Activated naive CD4-positive, alpha-beta T cell treated with anti-CD3 and anti-CD28 coated beads, Interleukin-2, amount 50 U/mL, for 24 hours (primary cell): ENCODE data around the gene UBR4.

Experiments used
- H3K27ac Mint-ChIP-seq: one replicate; pipeline ENCODE4 v1.8.0; 2021; ENCODE audit warnings: mild to moderate bottlenecking, mixed read lengths
- H3K27me3 Mint-ChIP-seq: one replicate; pipeline ENCODE4 v1.8.0; 2021; ENCODE audit warnings: mixed read lengths
- H3K36me3 Mint-ChIP-seq: one replicate; pipeline ENCODE4 v1.8.0; 2021; ENCODE audit warnings: mixed read lengths
- H3K4me1 Mint-ChIP-seq: one replicate; pipeline ENCODE4 v1.8.0; 2021; ENCODE audit warnings: mixed read lengths
- H3K4me3 Mint-ChIP-seq: one replicate; pipeline ENCODE4 v1.8.0; 2021; ENCODE audit warnings: mild to moderate bottlenecking, mixed read lengths
- H3K9me3 Mint-ChIP-seq: one replicate; pipeline ENCODE4 v1.8.0; 2021; ENCODE audit warnings: mixed read lengths

The UBR4 gene

DNA sequence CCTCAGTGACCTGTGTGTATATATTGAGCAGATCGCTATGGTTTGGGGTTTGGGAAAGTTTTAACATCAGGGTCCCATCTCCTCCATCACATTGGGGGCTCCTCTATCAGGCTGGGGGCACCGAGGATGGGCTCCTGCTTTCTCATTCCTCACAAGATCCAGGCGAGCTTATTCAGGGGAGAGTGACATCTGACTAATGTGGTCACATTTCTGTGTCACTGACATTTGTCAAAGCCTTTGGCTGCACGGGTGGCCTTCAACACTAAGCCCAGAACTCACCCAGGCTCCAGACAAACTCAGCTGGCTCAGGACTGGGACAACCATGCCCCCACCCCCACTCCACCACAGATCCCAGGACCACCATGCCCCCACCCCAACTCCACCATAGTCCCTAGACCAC, 150.3 kb downstream of the UBR4 start:
- Mint-ChIP-seq H3K4me3 (no peak overlapping the region), H3K27ac (no peak overlapping the region), H3K9me3 (peaks cover 6% of the 10 kb centered on the region), H3K4me1 (peaks cover 16% of the 10 kb centered on the region), H3K27me3 (peaks cover 8% of the 10 kb centered on the region), H3K36me3 (peaks cover 2% of the 10 kb centered on the region)

DNA sequence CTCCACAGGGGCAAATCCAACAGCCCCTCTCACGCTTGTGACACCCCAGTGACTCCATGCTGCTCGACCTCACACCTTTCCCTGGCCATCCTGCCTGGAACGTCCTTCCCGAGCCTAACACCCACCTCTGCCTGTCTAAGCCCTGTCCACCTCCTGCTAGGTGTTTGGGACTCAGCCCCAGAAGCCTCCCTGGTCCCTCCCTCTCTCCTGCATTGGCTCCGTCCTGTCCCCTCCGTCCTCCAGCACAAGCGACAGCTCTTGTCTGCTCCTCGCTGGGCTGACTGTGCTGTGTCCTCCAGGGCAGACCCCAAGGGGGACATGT, 151.6 kb downstream of the UBR4 start:
- Mint-ChIP-seq H3K9me3 (peaks cover 6% of the 10 kb centered on the region), H3K27me3 (peaks cover 8% of the 10 kb centered on the region), H3K4me3 (no peak overlapping the region), H3K4me1 (peaks cover 16% of the 10 kb centered on the region), H3K36me3 (peaks cover 2% of the 10 kb centered on the region), H3K27ac (no peak overlapping the region)

DNA sequence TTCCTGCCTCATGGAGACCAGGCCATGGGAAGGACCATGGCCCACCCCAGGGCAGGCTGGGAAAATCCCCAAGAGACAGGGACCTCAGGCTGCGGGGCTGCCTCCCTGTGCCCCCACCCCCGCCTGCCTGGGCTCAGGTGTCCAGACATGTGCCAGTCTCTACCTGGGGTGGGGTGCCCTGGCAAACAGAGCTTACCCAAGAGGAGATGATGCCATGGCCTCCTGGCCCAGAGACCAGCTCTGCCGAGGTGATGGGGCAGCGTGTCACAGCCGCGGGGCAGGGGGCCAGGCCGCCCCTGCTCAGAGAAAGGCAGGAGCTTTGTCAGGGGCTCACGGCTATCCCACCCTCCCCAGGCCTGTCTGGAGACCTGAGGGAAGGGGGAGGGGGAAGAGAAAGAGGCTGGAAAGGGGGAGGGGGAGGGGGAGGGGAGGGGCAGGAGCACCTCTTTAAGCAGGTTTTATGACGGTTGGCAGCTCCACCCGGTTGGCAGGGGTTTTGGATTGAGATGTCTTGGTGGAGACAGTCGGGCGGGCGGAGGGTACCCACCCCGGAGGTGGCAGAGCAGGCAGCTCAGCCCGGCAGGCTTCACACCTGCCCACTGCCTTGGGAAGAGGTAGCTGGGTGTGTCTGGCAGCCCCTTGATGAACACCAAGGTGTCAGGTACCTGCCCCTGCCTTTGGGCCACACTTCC, 152.1 kb downstream of the UBR4 start:
- Mint-ChIP-seq H3K4me1 (peaks cover 16% of the 10 kb centered on the region), H3K27ac (no peak overlapping the region), H3K4me3 (no peak overlapping the region), H3K27me3 (peaks cover 8% of the 10 kb centered on the region), H3K36me3 (peaks cover 2% of the 10 kb centered on the region), H3K9me3 (peaks cover 6% of the 10 kb centered on the region)

DNA sequence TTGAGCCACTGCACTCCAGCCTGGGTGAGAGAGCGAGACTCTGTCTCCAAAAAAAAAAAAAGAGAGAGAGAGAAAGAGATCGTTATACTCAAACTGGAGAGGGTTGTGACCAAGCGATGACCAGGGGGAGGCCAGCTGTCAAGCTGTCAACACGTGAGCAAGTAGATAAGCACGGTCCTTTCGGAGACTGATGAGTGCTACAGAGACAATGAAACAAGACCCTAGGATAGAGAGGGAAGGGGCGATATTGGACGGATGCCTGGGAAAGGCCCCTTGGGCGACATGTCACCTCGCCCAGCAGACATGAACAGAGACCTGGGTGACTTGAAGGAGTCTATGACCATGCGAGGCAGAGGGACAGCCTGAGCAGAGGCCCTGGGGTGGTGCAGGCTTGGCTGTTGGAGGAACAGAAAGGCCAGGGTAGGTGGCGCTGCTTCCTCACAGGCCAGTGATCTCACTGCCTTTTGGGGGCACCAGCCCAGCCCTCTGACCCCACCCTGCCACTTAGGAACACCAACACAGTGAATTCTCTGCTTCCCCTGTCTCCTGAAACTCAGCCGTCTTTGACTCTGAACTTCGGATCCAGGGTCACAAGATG, 152.8 kb downstream of the UBR4 start:
- Mint-ChIP-seq H3K4me1 (peaks cover 16% of the 10 kb centered on the region), H3K9me3 (peaks cover 6% of the 10 kb centered on the region), H3K27ac (peak overlapping the region; percentile 10), H3K4me3 (no peak overlapping the region), H3K27me3 (peaks cover 8% of the 10 kb centered on the region), H3K36me3 (peaks cover 2% of the 10 kb centered on the region)

DNA sequence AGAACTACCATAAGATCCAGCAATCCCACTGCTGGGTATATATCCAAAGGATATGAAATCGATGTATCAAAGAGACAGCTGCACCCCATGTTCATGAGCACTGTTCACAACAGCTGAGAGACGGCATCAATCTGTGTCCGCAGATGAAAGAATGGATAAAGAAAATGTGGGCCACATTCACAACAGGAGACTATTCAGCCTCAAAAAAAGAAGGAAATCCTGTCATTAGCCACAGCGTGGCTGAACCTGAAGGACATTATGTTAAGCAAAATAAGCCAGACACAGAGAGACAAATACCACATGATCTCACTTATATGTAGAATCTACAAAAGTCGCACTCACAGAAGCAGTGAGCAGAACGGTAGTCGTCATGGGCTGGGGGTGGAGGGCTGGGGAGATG, 154.4 kb downstream of the UBR4 start:
- H3K36me3 Mint-ChIP-seq: no peaks in the 10 kb centered on the region
- no peaks in the 10 kb centered on the region for H3K9me3 Mint-ChIP-seq
- H3K4me1 Mint-ChIP-seq: peaks cover 12% of the 10 kb centered on the region
- H3K4me3 Mint-ChIP-seq: no peak overlapping the region
- peaks cover 8% of the 10 kb centered on the region for H3K27me3 Mint-ChIP-seq
- H3K27ac Mint-ChIP-seq: no peak overlapping the region

DNA sequence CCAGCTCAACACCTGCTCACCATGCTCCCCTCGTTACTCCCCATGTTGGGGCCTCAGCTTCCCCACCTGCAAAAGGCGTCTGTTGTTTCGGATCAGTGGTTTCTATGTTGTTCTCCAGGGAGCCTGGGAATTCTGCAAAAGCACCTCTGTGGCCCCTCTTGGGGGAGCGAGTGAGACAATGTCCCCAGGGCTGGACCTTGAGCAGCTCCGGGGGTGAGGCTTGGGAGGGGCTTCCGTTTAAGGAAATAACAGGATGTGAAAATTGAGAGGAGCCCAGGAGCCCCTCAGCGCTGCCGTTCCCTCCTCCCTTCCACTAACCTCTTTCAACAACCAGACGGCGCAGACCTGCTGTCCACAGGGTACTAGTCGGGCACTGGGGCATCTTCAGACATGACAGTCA, 155.1 kb downstream of the UBR4 start:
- H3K27ac Mint-ChIP-seq: no peak overlapping the region
- no peaks in the 10 kb centered on the region for H3K36me3 Mint-ChIP-seq
- H3K4me3 Mint-ChIP-seq: no peak overlapping the region
- H3K4me1 Mint-ChIP-seq: peaks cover 12% of the 10 kb centered on the region
- H3K9me3 Mint-ChIP-seq: no peaks in the 10 kb centered on the region
- peaks cover 8% of the 10 kb centered on the region for H3K27me3 Mint-ChIP-seq

DNA sequence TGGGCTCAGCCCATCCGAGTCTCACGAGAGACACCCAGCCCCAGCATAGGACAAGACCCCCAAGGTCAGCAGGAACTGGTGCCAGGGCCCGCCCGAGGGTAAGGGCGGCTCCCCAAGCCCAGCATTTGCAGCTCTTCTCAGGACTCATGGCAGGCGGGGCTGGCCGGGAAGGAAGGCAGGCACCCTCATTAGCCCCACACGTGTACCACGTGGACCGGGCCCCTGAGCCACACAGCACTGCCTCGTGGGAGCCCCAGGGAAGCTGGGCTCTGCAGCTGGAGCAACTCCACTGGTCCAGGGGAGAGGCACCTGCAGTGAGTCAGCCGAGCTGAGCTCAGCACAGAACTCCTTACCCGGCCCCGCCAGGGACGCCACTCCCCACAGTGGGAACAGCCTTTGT, 155.8 kb downstream of the UBR4 start:
- no peak overlapping the region for H3K27ac Mint-ChIP-seq
- no peak overlapping the region for H3K4me3 Mint-ChIP-seq
- peaks cover 12% of the 10 kb centered on the region for H3K4me1 Mint-ChIP-seq
- no peaks in the 10 kb centered on the region for H3K36me3 Mint-ChIP-seq
- peaks cover 8% of the 10 kb centered on the region for H3K27me3 Mint-ChIP-seq
- no peaks in the 10 kb centered on the region for H3K9me3 Mint-ChIP-seq

DNA sequence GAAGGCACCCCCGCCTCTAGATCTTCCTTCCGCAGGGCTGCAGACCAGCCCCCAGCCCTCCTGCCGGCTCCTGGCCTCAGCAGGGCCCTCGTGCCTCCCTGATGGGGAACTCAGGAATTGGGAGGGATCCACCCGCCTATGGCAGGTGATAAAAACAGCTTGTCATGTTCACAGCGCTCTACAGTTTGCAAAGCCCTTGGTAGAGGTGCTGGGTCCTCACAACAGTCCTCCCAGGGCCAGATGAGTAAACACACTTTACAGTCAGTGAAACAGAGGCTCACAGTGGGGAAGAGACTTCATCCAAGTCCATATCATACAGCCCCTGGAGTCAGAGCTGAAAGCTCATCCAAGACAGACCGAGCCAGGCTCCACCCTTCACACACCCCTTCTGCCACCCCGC, 156.6 kb downstream of the UBR4 start:
- no peak overlapping the region for H3K4me3 Mint-ChIP-seq
- no peaks in the 10 kb centered on the region for H3K9me3 Mint-ChIP-seq
- no peaks in the 10 kb centered on the region for H3K36me3 Mint-ChIP-seq
- peaks cover 7% of the 10 kb centered on the region for H3K27me3 Mint-ChIP-seq
- H3K27ac Mint-ChIP-seq: no peak overlapping the region
- H3K4me1 Mint-ChIP-seq: peaks cover 12% of the 10 kb centered on the region

DNA sequence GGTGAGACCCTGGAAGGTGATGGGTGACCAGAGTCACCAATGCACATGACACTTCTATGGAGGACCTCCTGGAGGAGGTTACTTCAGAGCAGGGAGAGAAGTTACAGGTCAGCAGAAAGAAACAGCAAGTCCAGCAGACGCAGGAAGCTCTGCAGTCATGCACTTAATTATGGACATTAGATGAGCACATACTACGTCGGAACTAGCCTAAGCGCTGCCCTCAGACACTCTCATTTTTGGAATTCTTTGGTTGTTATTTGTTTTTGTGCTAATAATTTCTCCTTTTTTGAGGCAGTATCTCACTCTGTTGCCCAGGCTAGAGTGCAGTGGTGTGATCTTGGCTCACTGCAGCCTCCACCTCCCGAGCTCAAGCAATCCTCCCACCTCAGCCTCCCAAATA, 160.3 kb downstream of the UBR4 start:
- Mint-ChIP-seq H3K4me1 (peaks cover 6% of the 10 kb centered on the region), H3K4me3 (no peak overlapping the region), H3K36me3 (no peaks in the 10 kb centered on the region), H3K27me3 (no peaks in the 10 kb centered on the region), H3K9me3 (no peaks in the 10 kb centered on the region), H3K27ac (no peak overlapping the region)

DNA sequence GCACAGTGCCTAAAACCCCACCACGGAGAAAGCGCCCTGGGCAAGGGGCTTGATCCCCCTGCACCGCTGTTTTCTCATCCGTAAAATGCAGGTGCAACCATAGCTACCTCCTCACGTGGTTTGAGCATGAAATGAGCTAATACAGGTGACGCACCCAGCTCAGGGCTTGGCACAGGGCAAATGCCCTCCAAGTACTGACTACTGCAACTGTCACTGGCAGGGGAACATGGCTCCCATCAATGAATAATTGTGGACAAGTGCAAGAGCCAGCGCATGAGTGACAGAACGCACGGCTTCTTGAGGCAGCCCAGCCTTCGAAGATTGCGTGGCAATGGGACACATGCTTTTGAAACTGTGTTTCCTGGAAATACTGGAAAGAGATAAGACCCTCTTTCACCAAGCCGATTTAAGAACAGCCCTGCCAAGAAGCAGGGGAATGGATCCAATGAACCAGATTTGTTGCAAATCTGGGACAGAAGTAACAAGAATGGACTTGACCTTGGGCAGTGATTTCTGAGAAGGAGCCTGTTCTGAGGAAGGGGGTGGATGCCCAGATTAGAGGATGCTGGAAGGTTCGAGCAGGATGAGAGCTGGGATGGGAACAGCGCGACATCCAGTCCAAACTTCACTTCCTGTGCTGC, 160.8 kb downstream of the UBR4 start:
- H3K27ac Mint-ChIP-seq: no peak overlapping the region
- no peak overlapping the region for H3K4me3 Mint-ChIP-seq
- no peaks in the 10 kb centered on the region for H3K27me3 Mint-ChIP-seq
- H3K9me3 Mint-ChIP-seq: no peaks in the 10 kb centered on the region
- H3K4me1 Mint-ChIP-seq: peaks cover 6% of the 10 kb centered on the region
- H3K36me3 Mint-ChIP-seq: no peaks in the 10 kb centered on the region

DNA sequence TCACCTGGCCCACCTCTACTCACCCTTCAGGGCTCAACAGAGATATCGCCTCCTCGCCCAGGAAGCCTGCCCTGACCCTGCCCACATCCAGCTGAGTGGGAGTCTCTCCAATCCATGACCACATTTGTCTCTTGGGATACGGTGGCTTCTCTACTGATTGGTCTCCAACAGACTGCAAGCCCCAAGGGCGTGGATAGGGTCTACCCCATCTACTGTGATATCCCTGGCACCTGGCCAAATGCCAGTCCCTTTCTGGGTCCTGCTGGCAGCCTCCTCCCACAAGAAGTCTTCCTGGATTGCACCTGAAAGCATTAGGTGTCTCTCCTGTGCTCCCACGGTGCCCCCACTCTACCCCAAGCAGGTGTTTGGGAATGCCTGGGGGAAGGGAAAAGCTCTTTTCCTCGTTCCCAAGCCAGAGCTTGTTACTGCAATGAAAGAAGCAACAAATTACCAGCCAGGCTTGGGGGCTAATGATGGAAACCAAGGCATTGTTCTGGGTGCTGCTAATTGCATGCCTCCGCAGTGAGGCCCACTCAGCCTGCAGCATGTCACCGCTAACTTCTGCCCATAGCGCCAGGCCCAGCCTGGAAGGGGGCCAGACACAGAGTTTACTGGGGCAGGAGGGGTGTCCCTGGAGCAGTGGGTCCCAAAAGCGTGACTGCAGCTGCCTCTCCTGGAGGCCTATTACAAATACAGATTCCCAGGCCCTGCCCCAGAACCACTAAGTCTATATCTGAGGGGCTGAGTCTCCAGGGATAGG, 162.9 kb downstream of the UBR4 start:
- peaks cover 9% of the 10 kb centered on the region for H3K4me1 Mint-ChIP-seq
- no peak overlapping the region for H3K4me3 Mint-ChIP-seq
- H3K27ac Mint-ChIP-seq: no peak overlapping the region
- no peaks in the 10 kb centered on the region for H3K27me3 Mint-ChIP-seq
- no peaks in the 10 kb centered on the region for H3K9me3 Mint-ChIP-seq
- no peaks in the 10 kb centered on the region for H3K36me3 Mint-ChIP-seq

DNA sequence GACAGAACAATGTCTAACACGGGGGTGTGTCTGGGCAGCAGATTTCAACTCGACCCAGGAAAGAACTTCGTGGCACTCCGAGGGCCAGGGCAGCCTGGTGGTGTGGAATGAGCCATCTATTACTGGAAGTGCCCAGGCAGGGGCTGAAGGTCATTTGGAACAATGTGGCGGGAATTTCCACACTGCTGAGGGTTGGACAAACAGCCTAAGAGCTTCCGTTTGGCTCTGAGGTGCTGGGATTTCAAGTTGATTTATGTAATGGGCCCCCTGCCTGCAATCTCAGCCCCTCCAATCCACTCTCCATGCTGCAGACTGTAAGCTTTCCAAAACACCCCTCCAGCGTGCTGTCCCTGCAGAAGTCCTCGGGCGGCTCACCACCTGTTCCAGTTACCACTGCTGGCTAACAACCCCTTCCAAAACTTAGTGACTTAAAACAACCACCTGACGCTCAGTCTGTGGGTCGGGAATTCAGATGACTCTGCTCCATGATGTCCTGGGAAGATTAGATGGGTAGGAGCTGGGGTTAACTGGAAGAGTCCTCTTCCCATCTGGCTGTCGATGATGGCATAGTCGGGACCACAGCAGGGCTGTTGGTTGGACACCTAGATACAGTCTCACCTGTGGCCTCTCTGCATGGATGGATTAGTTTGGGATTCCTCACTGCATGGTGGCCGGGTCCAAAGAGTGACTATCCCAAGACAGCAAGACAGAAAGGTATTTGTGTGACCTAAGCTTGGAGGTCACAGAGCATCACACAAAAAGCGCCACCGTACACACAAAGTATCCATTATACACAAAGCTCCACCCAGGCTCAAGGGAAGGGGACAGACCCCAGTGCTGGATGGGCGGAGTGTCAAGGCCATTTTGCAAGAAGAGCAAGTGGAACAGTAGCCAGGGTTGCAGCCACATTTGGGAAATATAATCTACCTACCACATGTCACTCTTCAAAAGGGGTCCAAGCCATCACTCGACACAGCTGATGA, 163.9 kb downstream of the UBR4 start:
- Mint-ChIP-seq H3K4me3 (no peak overlapping the region), H3K4me1 (peaks cover 9% of the 10 kb centered on the region), H3K36me3 (no peaks in the 10 kb centered on the region), H3K27ac (peak overlapping the region; percentile 27), H3K27me3 (no peaks in the 10 kb centered on the region), H3K9me3 (no peaks in the 10 kb centered on the region)

DNA sequence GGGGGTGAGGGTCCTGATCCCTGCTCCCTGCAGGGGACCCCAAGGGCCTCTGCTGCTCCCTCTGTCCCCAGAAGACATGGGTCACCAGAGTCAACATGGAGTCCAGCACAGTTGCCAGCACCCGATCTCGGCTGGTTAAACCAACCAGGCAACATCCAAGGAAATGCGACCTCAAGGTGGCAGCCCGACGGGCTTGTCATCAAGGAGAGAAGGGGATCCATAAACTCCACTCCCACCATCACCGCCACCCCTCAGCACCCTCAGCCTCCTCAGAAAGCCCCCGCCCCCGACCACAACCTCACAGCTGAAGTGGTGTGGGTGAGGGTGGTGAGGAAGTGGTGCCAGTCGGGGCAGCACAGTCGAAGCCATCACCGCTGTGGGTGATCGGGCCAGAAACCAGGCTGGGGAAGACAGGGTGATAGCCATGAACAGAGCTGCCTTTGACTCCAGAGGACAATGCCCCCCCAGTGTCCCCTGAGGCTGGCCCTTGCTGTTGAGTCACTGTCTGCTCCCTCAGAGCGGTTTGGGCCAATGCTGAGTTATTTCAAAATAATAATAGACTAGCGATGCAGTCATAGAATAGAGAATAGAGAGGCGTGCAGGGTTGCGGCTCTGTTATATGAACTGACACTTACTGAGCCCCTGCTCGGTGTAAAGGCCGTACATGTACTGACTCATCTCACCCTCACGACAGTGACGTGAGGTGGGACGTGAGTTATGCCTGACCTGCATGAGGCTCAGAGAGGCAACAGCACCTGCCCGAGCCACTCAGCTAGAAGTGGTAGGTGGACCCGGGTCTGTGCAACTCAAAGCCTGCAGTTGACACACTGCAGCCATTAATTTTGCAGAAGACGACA, 164.9 kb downstream of the UBR4 start:
- no peaks in the 10 kb centered on the region for H3K27me3 Mint-ChIP-seq
- no peaks in the 10 kb centered on the region for H3K9me3 Mint-ChIP-seq
- no peak overlapping the region for H3K4me3 Mint-ChIP-seq
- peaks cover 9% of the 10 kb centered on the region for H3K4me1 Mint-ChIP-seq
- H3K36me3 Mint-ChIP-seq: no peaks in the 10 kb centered on the region
- H3K27ac Mint-ChIP-seq: no peak overlapping the region

DNA sequence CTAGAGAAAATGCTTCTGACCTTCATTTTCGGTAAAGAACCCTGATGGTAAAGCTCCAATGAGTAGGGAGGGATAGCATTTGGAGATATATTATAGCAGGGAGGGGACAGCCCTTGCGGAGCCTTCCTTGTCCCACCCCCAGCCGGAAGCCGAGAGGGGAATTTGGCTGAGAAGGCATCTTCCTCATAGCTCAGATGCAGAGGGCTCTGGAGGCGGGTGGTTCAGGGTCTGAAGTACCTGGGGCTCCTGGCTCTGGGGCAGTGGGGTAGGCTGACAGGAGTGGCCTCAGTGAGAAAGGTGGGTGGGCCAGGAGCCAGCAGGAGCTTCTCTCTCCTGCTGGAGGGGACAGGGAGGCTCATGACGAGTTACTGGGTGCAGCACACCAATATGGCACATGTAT, 165.6 kb downstream of the UBR4 start:
- Mint-ChIP-seq H3K36me3 (no peaks in the 10 kb centered on the region), H3K27ac (no peak overlapping the region), H3K27me3 (no peaks in the 10 kb centered on the region), H3K4me3 (no peak overlapping the region), H3K4me1 (peaks cover 9% of the 10 kb centered on the region), H3K9me3 (no peaks in the 10 kb centered on the region)
